Stimulated activated CD4-positive, alpha-beta T cell treated with anti-CD3 and anti-CD28 coated beads, Interleukin-12 subunit alpha, Interleukin-12 subunit beta, amount 100 ng/mL, for 24 hours (primary cell): ENCODE results near the gene CDK9.

Source experiments
- DNase-seq, 2 experiments: peaks; one replicate each; pipeline ENCODE4 v3.0.0-alpha.2; 2020; ENCODE audit warnings: low read depth in 2 of 2

The CDK9 gene

GRCh38 chr9:127803507-127804352 lies 17.9 kb downstream of the CDK9 start:
- no peak for DNase-seq

- DNase-seq = no peak
These were observed 19.8 kb downstream of the CDK9 start for GRCh38 chr9:127805620-127806019.

- no peak for DNase-seq
These were observed 21.0 kb downstream of the CDK9 start for GRCh38 chr9:127806871-127807270.

GRCh38 chr9:127808347-127809001 lies 22.6 kb downstream of the CDK9 start:
- DNase-seq = no peak

- no peak for DNase-seq
These were observed 23.2 kb downstream of the CDK9 start for GRCh38 chr9:127809002-127809539.

- no peak for DNase-seq
These were observed 23.9 kb downstream of the CDK9 start for GRCh38 chr9:127809540-127810377.

GRCh38 chr9:127810378-127811187 lies 24.7 kb downstream of the CDK9 start:
- DNase-seq = no peak

GRCh38 chr9:127812011-127812410 lies 26.2 kb downstream of the CDK9 start:
- no peak for DNase-seq

GRCh38 chr9:127812936-127813675 lies 27.3 kb downstream of the CDK9 start:
- DNase-seq = no peak

GRCh38 chr9:127813686-127814226 lies 27.9 kb downstream of the CDK9 start:
- DNase-seq = no peak

- no peak for DNase-seq
These were observed 29.0 kb downstream of the CDK9 start for GRCh38 chr9:127814619-127815511.

- no peak for DNase-seq
These were observed 29.9 kb downstream of the CDK9 start for GRCh38 chr9:127815512-127816361.

- DNase-seq = no peak
These were observed 30.5 kb downstream of the CDK9 start for GRCh38 chr9:127816362-127816725.

- DNase-seq = no peak
These were observed 30.9 kb downstream of the CDK9 start for GRCh38 chr9:127816728-127817127.

GRCh38 chr9:127817881-127818434 lies 32.1 kb downstream of the CDK9 start:
- no peak for DNase-seq

- DNase-seq = no peak
These were observed 32.7 kb downstream of the CDK9 start for GRCh38 chr9:127818574-127818973.

- DNase-seq = no peak
These were observed 36.3 kb downstream of the CDK9 start for GRCh38 chr9:127822108-127822507.
